Fibroblast of the aortic adventitia (primary cell): Measurements from ENCODE around the gene ACCSL. TPM values are rescaled to one million over a fixed set of nuclear protein-coding genes. Genes with fewer than 3 reads are reported as not detected.

ENCODE experiments used
- DNase-seq: peaks from one replicate; pipeline ENCODE4 v3.0.0-alpha.2; 2010; ENCODE audit warnings: low read depth
- H3K4me3 ChIP-seq: 2 replicates; pipeline ENCODE4 v1.5.1; 2011; ENCODE audit warnings: low read depth, mild to moderate bottlenecking, control low read depth, low read length, moderate library complexity
- CTCF ChIP-seq: IDR thresholded peaks from 2 replicates; pipeline ENCODE4 v1.5.1; 2011; ENCODE audit warnings: mild to moderate bottlenecking, low read length, control low read depth, inconsistent platforms; ENCODE audit not compliant: insufficient read depth
- total RNA-seq: library from RNA; depleted of rRNA; stranded (reverse); fragments of >200 nt; gene quantifications from 2 replicates; pipeline ENCODE4 v1.2.3, GENCODE V29; 2012; ENCODE audit warnings: low replicate concordance

Gene ACCSL
- total RNA-seq, 1 donor, result not detected

- peak; percentile 53 for DNase-seq
- no peak for TF ChIP-seq CTCF
- H3K4me3 ChIP-seq, result no peak overlapping the region
Observed at GRCh38 chr11:44010789-44011251, 37.0 kb upstream of the ACCSL start.

GRCh38 chr11:44011797-44012196, 36.0 kb upstream of the ACCSL start:
- no peak overlapping the region for H3K4me3 ChIP-seq
- DNase-seq, result peak; percentile 56
- no peak for TF ChIP-seq CTCF

GRCh38 chr11:44014968-44015623, 32.7 kb upstream of the ACCSL start:
- H3K4me3 ChIP-seq, result no peak overlapping the region
- TF ChIP-seq CTCF, result no peak
- peak; percentile 71 for DNase-seq

- DNase-seq, result no peak
- no peak for TF ChIP-seq CTCF
- H3K4me3 ChIP-seq, result no peak overlapping the region
Observed at GRCh38 chr11:44015624-44016007, 32.2 kb upstream of the ACCSL start.

GRCh38 chr11:44016131-44016530, 31.6 kb upstream of the ACCSL start:
- TF ChIP-seq CTCF, result no peak
- no peak overlapping the region for H3K4me3 ChIP-seq
- DNase-seq, result peak; percentile 85

- DNase-seq, result peak; percentile 39
- H3K4me3 ChIP-seq, result no peak overlapping the region
- TF ChIP-seq CTCF, result no peak
Observed at GRCh38 chr11:44016546-44017442, 31.0 kb upstream of the ACCSL start.
